Stimulated activated CD4-positive, alpha-beta T cell treated with anti-CD3 and anti-CD28 coated beads, Interleukin-2, amount 100 ng/mL, for 4 hours (primary cell): ENCODE data around the gene SLC1A1.

ENCODE experiments used
- DNase-seq: peaks from one replicate; pipeline ENCODE4 v3.0.0-alpha.2; 2020; ENCODE audit warnings: low read depth

SLC1A1 gene

GRCh38 chr9:4620057-4620765, 129.9 kb downstream of the SLC1A1 start:
- DNase-seq = no peak

DNA sequence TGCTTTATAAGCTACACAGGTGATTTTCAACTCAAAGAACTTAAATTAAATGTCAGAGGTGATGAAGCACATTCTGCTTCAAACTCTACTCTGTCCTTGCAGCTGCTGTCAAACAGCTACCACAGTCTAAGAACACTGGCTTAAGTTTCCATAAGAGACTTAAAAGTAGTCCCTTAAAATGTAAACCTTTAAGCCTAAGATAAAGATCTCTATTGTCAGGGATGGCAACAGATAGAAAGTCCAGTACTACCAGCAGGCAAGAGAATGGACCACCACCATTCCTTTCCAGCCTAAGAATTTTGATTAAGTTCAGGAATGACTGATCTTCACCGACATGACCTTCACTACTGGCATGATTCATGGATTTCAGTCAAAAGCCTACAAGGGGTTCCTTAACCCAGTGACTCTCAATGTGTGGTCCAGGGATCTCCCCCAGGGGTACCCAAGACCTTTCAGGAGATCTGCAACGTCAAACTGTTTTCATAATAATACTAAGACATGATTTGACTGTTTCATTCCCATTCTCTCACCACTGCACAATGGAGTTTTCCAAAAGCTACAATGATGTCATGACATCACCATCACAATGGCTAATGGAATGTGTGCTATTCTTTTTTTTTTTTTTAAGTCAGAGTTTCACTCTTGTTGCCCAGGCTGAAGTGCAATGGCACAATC, 130.8 kb downstream of the SLC1A1 start:
- DNase-seq = no peak

GRCh38 chr9:4622016-4622415, 131.7 kb downstream of the SLC1A1 start:
- DNase-seq = no peak

DNA sequence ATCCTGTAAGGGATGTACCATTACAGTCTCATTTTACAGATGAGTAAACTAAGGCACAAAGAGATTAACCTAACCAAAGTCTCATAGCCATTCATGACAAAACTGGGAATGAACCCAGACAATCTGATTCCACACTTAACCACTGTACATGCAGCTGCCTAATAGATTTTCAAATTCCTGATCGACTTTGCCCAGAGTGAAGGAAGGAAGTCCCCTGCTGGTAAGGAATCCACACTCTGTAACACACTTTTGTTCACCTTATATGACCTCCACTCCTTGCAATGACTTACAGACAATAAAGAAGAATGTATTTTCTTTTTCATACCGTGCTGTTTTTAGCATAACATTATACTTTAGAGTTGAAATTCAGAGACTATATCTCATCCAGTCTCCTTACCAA, 140.6 kb downstream of the SLC1A1 start:
- DNase-seq = no peak
